ENCODE measurements around the gene ACTBL2.
"Not testable (repeated sequence)": the region's sequence is repeated elsewhere in the genome, so short reads cannot be mapped to it uniquely, and the experiment has no call there.

The ACTBL2 gene

DNA sequence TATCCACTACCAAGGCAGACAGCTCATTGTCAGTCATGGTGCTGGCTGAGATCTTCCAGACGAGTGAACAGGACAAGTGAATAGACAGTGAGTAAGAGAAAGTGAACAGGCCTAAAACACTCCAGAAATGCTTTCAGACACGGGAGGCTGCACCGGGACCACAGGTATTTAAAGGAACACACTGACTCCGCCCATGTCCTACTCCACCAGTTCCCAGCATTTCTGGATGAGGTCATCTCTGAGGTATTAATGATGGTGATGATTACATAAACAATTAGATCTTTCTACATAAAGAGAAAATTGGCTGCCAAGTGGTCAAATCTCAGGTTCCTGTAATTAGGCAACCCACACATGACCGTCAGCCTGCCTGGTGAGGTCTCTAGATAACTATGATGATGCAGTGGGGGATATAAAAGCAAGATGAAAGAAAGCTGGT lies at the start of gene ACTBL2:
Gene ACTBL2, minus strand, starts transcription at position 141 of the 436 bp plus-strand sequence. Its CDS starts 104 bp downstream, at position 37.
- no peak for DNase-seq

DNA sequence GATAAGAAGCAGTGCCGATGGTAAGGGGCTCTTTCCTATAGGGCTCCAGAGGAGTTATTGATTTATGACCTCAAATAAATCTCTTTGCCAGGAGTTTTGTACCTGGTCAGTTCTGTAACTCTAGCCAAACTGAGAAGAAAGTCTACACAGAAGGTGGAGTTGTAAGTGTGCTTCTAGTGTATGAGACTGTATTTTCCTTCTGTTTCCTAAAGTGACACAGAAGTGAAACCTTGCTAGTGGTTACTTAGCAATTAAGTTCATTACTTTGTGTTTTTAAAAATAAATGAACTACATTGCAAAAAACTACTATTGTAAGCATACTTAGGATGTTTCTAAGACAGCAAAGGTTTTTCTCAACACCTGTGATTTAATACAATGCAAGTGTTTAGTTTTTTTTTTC lies 48.7 kb upstream of the ACTBL2 start:
- DNase-seq, result no peak

DNA sequence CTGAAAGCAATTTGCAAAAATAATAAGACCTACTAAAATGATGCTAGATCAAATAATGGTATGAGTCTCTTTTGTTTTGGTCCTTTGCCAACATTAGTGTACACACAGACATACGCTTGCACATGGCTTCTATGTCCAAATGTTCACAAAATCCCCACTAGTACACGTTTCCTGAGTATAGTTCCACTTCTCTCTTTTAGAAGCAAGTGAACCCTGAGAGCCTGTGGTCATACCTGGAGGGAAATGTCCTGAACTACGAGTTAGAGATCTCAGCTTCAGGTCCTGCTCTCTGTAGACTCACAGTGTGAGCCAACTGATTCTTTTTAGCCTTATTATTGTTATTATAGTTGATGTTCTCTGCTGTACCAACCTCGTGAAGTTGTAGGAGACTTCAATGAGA lies 47.3 kb upstream of the ACTBL2 start:
- DNase-seq, result no peak

DNA sequence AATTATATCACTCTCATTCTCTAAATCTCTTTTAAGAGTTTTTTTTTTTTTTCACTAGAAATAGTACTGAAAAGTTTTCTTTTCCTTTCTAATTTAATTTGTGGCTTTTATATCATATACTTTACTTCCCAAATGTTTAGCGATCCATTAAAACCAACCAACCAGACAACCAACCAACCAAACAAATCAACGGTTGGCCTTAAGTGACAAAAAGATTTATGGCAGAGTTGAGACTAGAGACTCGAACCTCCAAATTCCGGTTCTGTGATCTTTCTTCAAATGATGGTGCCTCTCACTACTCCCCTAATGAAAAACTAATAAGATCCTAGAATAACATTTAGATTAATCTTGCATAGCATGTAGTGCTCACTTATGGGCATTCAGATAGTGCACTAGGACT lies 45.3 kb upstream of the ACTBL2 start:
- DNase-seq, result no peak

DNA sequence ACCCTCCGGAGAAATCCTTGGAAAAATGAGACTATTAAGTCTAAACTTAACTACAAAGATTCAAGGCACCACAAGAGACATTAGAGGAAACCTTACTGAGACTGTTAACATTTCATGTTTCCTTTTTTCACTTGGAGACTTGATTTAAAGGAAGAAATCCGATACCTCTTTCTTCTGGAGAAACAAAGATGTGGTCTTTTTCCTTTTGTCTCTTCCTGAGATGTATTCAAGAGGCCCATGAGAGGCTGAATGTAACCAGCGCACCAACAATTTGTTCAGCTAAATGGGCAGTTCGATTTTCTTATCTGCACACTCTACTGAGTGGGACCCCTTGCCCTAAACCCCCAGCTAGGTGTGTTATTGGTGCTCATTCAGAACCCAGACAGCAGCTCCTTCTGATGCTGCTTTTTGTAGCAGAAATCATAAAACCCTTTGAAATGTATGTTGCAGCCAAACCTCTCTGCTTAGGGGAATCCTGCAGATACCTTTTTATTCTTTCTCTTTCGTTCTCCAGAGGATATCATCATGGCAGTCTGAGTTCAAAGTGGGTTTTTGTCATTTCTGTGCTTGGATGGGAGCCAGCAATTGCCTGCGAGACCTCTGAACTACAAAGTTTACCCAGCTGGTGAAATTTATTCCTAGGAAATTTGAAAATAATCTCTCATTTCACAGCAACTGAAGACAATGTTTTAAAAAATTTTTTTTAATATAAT lies 41.9 kb upstream of the ACTBL2 start:
- no peak for DNase-seq

DNA sequence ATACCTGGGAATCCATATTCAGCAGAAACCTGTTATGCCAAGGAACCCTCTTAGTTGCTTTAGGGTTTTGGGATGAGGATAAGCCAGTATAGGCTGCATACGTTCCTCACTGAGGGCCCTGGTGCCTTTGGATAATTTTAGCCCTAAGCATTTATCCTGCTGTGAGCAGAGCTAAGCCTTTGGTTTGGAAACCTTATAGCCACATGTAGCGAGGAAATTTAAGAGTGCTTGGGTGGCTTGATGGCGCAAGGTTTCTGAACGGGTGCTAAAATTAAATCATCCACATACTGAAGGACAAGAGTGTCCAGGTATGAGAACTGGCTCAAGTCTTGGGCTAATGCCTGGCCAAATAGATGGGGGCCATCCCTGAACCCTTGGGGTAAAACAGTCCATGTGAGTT lies 39.9 kb upstream of the ACTBL2 start:
- not testable (repeated sequence) for DNase-seq

DNA sequence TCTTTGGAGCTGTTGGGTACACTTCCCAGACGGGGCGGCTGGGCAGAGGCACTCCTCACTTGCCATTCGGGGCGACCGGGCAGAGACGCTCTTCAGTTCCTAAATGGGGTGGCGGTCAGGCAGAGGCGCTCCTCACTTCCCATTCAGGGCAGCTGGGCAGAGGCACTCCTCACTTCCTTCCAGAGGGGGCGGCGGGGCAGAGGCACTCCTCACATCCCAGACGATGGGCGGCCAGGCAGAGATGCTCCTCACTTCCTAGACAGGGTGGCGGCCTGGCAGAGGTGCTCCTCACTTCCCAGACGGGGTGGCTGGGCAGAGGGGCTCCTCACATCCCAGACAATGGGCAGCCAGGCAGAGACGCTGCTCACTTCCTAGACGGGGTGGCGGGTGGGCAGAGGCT lies 35.8 kb upstream of the ACTBL2 start:
- not testable (repeated sequence) for DNase-seq

DNA sequence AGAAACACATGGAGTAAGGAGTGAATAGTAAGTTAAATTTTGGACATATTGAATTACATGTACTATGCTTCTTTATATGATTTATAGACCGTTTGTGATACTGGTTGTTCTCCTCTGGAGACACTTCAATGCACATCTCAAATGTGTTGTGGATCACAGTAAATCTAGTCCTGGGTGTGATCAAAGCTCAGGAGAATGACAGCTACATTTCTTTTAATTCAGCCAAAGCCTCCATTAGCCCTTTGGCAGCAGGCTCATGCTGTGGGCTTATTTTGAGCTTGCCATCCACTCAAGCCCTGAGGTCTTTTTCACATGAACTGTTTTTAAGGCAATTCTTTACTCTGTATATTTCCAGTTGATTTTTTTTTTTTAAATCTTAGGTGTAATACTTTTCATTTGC lies 34.6 kb upstream of the ACTBL2 start:
- DNase-seq, result no peak

DNA sequence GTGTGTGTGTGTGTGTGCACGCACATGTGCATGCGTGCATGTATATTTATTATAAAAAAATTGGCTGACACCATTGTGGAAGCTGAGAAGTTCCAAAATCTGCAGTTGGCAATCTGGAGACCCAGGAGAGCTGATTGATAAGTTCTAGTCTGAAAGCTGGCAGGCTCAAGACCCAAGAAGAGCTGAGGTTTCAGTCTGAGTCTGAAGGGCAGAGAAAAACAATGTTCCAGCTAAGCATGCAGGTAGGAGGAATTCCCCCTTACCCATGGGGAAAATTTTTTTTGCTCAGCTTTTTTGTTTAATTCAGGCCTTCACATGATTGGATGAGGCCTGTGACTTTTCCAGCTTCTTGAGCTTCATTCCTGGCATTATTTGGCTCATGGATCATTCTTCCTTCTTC lies 31.2 kb upstream of the ACTBL2 start:
- DNase-seq, result no peak

DNA sequence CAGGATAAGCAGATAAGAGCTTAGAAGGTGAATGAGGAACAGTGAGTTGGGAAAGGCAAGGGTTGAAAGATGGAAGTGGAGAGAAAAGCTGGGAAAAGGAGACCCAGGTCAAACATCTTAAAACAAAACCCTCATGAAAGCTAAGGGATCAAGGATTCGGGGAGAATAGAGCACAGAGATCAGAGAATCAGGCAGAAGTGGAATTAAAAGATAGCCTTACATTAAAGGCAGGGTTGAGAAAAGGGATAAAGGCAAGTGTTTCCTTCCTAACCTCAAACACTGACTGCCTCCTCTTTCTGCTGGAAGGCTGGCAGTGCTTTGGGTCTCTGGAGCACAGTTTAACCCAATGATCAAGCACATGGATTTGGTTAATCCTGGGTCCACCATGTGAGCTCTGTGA lies 28.7 kb upstream of the ACTBL2 start:
- no peak for DNase-seq

DNA sequence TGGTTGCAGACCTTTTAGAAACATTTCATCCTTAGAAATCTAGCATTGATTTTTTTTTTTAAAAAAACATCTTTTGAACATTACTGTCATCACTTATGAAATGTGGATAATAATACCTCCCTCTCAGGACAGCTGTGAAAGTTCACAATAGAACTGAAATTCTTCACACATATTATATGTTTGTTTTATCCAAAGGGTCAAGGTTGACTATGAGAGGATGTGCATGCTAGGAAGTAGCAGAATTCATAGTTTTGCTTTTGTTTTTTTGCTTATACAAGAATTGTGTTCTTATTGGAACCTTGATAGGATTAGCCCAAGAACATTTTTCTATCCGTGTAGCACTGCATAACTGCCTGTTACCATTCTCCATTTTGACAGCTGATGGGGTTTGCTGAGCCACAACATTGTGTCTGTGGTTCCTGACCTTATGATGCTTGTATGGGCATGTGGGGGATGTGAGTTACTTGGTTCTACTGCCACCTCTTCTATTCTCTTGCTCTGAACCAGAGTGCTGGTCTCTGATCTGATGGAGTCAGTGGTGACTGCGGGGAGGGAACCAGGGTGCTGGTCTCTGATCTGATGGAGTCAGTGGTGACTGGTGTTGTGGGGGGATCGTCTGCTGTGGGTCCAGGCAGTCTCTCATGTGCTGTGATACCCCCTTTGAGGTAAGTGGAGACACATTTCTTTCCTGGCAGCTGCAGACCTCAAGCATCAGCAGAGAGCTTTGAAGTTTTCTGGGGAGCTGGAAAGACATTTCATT lies 27.1 kb upstream of the ACTBL2 start:
- DNase-seq, result no peak

DNA sequence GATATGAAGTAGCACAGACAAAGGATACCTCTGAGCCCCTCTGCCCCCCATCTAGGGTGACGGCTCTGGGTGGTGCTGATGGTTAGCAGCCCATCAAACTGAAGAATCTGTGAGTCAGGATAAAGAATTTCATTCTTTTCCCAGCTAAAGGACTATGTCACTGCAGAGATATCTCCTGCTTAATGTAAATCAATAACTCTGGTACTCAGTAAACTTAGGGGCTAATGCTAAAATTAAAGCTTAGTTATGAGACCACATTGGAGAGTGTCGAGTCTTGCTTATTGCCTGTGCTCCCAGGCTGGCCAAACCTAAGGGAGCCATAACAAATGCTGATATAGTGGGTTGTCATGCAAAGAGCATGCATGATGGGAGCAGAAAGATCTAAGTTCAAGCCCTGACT lies 25.6 kb upstream of the ACTBL2 start:
- DNase-seq, result no peak

DNA sequence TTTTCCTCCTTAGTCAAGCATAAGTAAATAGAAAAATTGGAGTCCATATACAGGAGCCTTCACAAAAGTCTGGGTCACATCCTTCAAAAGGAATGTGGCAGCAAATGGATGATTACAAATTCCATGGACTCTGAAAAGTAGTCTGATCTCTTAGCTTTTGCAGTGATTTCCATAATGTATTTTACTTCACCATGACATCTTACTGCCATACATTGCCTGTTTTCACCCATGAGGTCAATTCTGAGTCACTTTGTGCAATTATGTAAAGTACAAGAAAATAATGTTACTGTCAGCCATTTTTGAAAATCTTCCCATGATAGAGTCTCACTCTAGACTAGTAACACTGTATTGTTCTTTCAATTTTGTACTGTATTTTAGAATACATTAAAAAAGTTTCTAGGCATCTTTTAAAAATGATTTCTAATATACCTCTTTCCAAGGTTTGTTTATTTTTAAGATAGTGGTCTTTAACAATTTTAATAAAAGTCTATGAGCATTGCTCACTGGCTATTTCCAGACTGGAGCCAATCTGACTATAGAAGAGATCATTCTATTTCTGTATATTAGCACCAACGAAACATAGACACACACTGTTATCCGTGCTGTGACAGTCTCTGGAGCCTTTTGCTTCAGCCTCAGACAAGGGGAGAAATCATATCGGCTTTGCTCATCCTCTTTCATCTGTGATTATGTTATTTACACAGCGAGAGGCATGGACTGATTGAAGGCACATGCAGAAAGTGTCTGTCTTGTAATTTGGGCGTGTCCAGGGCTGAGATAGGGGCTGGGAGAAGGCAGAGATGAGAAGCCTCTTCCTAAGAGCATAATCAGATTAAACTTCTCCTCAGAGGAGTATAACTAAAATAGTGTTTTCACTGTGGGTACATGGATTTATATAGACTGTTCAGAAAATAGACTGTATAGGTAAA lies 22.9 kb upstream of the ACTBL2 start:
- no peak for DNase-seq

DNA sequence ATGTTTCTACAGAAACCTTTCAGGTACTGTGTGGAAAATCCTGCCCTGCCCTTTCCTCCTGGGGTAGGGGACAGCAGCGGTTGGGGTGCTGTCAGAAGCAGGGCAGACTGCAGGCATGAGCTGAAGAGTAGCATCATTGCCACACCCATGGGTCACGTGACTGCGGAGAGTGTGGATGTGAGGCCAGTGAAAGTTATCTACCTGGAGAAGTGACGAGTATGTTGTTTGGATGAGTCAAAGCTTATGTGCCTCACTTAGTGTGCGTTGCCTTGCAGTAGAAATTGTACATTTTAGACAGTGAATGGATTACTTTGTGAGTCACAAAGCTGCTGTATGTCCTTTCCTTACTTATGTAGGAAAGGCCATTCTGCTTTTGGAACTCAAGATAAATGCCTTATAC lies 21.7 kb upstream of the ACTBL2 start:
- no peak for DNase-seq

DNA sequence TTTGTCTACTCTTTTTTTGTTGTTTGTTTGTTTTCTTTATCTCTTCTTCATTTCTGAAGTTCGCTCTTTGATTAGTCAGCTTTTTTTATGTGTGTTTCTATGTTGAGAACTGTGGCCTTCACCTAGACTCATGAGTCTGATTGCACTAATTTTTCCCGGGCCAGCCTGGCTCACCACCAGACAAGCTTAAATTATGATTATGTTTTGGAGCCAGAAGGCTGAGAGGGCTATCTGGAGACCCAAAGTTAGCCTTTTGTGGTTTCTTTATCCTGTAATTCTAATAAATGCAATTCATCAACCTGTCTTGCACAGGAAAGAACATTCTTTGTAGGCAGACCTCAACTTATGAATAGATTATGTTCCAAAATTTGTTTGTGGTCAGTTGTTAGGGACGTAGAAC lies 20.8 kb upstream of the ACTBL2 start:
- no peak for DNase-seq

DNA sequence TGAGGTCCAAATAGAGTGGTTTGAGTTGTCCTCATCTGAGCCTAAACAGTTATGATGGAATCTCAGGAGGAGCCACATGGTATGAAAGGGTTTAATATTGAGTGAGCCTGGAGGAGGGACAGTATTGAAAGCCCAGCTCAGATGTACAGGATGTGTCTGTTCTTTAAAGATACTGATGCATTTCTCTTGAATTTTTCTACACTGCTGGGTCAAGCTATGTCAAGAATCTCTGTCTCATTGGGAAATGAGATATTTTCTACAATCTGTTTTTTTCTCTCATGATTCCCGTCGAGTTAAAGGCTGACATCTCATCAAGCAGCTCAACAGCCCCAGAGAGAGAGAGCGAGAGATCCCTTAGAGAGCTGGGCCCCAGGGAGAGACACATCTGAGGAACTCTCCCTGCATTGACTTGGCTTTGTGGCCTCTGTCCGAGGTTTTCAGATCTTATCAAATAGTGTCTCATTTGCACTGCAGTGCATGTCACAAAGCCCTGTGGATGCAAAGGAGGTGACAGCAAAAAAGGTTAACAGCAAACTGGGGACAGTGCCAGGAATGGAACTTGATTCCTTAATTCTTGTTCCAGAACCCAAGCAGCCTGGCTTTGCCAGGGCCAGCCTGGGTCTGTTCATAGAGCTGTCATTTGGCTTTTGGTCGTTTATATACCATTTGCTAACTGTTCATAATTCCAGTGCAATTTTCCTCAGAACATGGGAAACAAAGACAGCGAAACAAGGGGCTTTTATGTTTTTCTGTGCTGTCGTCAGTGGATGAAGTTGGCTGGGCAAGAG lies 19.0 kb upstream of the ACTBL2 start:
- no peak for DNase-seq

DNA sequence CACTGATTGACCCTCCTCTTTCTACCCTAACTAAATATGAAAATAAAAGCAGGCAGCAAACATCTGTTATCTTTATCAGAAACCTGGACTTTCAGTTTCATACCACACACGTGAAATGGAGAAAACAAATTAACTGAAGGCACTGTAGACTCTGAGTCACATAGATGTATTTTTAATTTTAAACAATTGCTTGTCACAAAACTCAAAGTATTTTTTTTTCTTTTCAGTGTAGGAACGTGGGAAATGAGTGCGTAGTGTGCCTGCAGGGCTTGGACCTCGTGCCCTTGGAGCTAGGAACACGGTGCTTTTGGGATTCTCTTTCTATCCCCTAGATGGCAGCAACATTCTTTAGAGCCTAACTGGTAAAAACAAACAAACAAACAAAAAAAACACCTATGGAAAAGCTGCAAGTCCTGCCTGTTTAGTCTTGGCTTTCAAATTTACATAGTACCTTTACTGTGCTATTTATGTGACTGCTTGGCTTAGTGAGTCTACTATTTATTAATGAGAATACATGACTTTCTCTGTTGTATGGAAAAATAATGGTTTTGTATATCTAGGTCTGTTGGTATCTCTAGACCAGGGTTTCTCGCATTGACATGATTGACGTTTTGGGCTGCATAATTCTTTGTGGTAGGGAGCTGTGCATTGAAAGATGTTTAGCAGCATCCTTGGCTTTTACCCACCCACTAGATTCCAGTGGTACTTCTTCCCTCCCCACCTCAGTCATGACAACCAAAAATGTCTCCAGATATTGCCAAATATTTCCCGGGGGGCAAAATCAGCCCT lies 16.8 kb upstream of the ACTBL2 start:
- no peak for DNase-seq

DNA sequence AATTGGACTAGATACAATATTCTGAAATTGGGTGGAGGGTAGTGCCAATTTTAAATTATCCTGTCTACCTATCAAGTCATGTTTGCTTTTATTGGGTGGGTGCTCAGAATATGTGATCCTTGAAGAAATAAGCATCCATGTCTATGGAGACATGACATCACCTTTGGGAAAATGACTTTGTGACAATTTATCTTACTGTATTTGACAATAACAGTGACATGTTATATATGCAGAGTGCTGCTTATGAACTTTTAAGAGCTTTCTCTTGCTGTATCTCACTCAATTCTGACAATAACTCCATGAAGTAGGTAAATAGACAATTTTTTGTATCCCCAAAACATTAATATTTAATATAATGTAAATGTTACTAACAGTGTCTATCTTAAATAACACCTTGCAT lies 15.1 kb upstream of the ACTBL2 start:
- DNase-seq, result no peak

DNA sequence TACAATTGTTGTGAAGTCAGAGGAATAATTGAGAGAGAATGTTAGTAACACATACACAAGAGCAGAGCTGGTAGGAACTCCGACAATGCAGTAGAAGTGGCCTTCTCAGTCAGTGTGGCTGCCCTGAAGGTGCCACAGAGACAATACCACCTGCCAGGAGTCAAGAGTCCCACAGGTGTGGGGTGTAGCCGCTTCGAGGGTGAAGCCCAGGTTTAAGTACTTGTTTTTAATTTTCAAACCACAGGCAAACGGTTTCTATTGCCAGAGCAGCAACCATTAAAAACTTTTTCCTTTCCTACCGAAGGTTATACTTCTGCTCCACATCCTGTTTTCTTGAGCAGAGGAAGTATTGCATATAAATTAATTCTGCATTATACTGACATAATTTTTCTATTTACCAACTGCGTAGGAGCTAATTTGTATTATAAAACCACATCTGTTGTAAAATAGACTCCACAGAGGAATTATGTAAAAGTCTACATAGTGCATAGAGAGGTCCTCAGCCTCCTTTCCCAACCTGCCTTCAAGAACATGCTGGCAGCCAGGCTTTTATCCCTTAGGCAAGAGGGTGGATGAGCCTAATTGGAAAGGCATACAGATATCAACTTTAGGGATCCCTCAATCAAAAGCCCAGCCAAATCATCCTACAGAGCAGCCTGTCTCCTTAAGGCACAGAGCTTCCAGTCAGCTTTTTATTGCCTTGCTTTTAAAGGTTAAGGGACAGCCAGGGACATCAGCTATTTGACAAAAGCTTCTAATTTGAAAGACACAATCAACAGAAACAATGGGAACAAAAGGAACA lies 12.9 kb upstream of the ACTBL2 start:
- DNase-seq, result no peak

DNA sequence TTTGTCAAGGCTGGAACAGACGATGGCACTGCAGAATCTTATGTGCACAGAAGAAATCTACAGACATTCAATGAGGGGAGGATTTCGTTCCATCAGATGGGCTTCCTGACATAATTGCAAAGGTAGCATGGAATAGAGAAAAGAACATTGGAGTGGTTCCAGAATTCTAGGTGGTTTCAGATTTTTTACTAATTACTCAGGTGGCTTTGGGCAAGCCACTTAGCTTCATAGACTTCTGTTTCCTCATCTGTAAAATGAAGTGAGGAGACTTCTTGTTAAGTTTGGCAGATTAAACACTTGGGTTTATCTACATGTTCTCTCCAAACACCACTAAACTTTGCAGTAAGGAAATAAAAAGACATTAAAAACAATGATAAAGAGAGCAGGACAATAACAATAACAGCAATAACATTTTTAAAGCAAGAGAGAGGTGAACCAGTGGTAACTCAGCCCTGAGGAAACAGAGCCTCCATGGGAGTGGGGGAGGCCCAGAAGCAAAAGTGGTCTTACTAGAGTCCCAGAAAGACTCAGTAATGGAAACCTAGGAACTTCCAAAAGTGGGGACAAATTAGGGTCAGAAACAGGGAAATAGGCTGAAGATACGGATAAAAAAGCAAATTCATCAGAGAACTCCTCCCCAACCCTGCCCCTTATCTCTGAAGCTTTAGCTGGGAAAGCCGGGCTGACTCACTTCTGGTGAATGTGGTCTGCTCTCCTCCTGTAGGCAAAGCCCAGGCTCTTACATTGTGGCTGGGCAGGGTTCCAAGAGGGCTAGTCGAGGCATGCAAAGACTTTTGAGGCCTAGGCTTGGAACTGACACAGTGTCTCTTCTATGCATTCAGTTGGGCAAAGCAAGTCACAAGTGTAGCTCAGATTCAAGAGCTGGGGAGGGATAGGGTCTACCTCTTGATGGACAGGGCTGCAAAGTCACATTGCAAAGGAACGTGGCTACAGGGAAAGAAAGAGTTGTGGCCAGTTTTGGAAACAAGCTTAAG lies 11.8 kb upstream of the ACTBL2 start:
- DNase-seq, result peak; percentile 42
